HepG2 (cell line): ENCODE results near the gene HCFC2.

Experiments
- CC2D1A ChIP-seq: sonication (generic); formaldehyde crosslinking; IDR thresholded peaks from 2 replicates; pipeline ENCODE4 v1.8.1; 2023; ENCODE audit warnings: mild to moderate bottlenecking, missing genetic modification reagents
- HCFC1 ChIP-seq: fragments of 150-350 bp; IDR thresholded peaks from 2 replicates; pipeline ENCODE4 v1.6.1; 2014; ENCODE audit warnings: low read depth, low read length
- MATR3 ChIP-seq: sonication (generic); formaldehyde crosslinking; IDR thresholded peaks from 2 replicates; pipeline ENCODE4 v1.4.0; 2020; ENCODE audit warnings: missing genetic modification reagents
- ZKSCAN8 ChIP-seq: IDR thresholded peaks from 2 replicates; pipeline ENCODE4 v1.6.1; 2016; ENCODE audit warnings: borderline replicate concordance, missing genetic modification reagents, missing compliant biosample characterization
- ZMYM4 ChIP-seq: sonication (generic); formaldehyde crosslinking; IDR thresholded peaks from 2 replicates; pipeline ENCODE4 v1.8.1; 2023; ENCODE audit warnings: mild to moderate bottlenecking, missing genetic modification reagents
- TF ChIP-seq, protein P1 (sequence below): IDR thresholded peaks from 2 replicates; pipeline ENCODE4 v1.6.1; 2016; ENCODE audit warnings: low read depth

GRCh38 chr12:104079024-104079423 is 14.7 kb downstream of the HCFC2 start:
- TF ChIP-seq HCFC1, result no peak
- no peak for TF ChIP-seq ZMYM4
- TF ChIP-seq CC2D1A (CRISPR knock-in tag), result no peak
- TF ChIP-seq ZKSCAN8 (CRISPR knock-in tag), result no peak
- TF ChIP-seq MATR3 (CRISPR knock-in tag), result no peak
- TF ChIP-seq, protein P1, sequence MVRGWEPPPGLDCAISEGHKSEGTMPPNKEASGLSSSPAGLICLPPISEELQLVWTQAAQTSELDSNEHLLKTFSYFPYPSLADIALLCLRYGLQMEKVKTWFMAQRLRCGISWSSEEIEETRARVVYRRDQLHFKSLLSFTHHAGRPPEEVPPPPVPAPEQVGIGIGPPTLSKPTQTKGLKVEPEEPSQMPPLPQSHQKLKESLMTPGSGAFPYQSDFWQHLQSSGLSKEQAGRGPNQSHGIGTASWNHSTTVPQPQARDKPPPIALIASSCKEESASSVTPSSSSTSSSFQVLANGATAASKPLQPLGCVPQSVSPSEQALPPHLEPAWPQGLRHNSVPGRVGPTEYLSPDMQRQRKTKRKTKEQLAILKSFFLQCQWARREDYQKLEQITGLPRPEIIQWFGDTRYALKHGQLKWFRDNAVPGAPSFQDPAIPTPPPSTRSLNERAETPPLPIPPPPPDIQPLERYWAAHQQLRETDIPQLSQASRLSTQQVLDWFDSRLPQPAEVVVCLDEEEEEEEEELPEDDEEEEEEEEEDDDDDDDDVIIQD (CRISPR knock-in tag), result no peak
